Measurements from ENCODE around the gene CCDC6. TPM values are rescaled to one million over a fixed set of nuclear protein-coding genes. Genes with fewer than 3 reads are reported as not detected.

CCDC6 gene
- total RNA-seq, 1 experiment from 2014 or later = 58.4 TPM

GRCh38 chr10:59809644-59809974, 96.7 kb downstream of the CCDC6 start:
- no peaks in the 10 kb centered on the region for H3K27me3 Mint-ChIP-seq (ENCODE audit: low read depth)
- H3K4me3 Mint-ChIP-seq = no peak overlapping the region
- Histone ChIP-seq H3K9ac (ENCODE audit: extremely low read depth, insufficient read length, low read length) (no peak overlapping the region), H3K4me1 (ENCODE audit: insufficient read depth, low read length) (no peaks in the 10 kb centered on the region), H2BK12ac (ENCODE audit: insufficient read length, low read depth, low read length) (no peak overlapping the region), H3K4me2 (ENCODE audit: insufficient read depth, insufficient read length, low read length) (no peak overlapping the region), H3K9me3 (ENCODE audit: control insufficient read depth, low read depth, low read length) (no peaks in the 10 kb centered on the region), H3K4ac (ENCODE audit: low read depth, low read length) (no peak overlapping the region), H3K79me2 (ENCODE audit: insufficient read depth, low read length) (0 out of 2 replicates have a peak, but pooled peaks cover 3% of the 10 kb centered on the region), H2BK20ac (ENCODE audit: low read depth, low read length, poor library complexity, severe bottlenecking) (no peak overlapping the region), H3K56ac (ENCODE audit: insufficient read length, low read depth, low read length) (no peak overlapping the region), H3K14ac (ENCODE audit: insufficient read depth, low read length) (no peak overlapping the region), H3K23me2 (ENCODE audit: insufficient read length, low read depth, low read length, poor library complexity, severe bottlenecking) (no peaks in the 10 kb centered on the region), H3K79me1 (ENCODE audit: insufficient read depth, low read depth, low read length, poor library complexity, severe bottlenecking) (no peaks in the 10 kb centered on the region), H3K23ac (ENCODE audit: insufficient read length, low read depth, low read length) (no peak overlapping the region), H2AFZ (ENCODE audit: low read length) (no peak overlapping the region), H2BK120ac (ENCODE audit: low read depth, low read length, poor library complexity, severe bottlenecking) (no peak overlapping the region), H3K18ac (ENCODE audit: insufficient read length, low read depth, low read length) (no peak overlapping the region), H4K91ac (ENCODE audit: insufficient read length, low read depth, low read length) (no peak overlapping the region), H2BK5ac (ENCODE audit: insufficient read length, low read length) (no peak overlapping the region), H4K20me1 (ENCODE audit: control insufficient read depth, insufficient read depth, insufficient read length) (no peaks in the 10 kb centered on the region), H2AK5ac (ENCODE audit: insufficient read length, low read length) (no peak overlapping the region), H3K27me3 (ENCODE audit: insufficient read depth, low read length) (no peaks in the 10 kb centered on the region), H4K8ac (replicated peaks; ENCODE audit: insufficient read length, low read depth, low read length) (no peak overlapping the region), H3T11ph (ENCODE audit: low read length) (no peak overlapping the region), H4K5ac (ENCODE audit: insufficient read length, low read depth, low read length) (no peak overlapping the region), H2BK15ac (ENCODE audit: low read depth, low read length) (no peak overlapping the region), H3K27ac (ENCODE audit: insufficient read length, low read depth, low read length) (no peak overlapping the region)
- H3K27ac Mint-ChIP-seq = peak overlapping the region in 2 of 3 experiments; percentile 49 to 70; a peak in 3 of 7 replicates
- WGBS (ENCODE audit: extremely low coverage, insufficient read length, low lambda C conversion rate) = no CpG with 5 or more reads among the region's 2 CpGs
- peaks cover 12 to 14% of the 10 kb centered on the region in 2 experiments for H3K4me1 Mint-ChIP-seq
- no peak for TF ChIP-seq CTCF (conservative IDR thresholded peaks at IDR 0.05)
- peaks cover 58 to 86% (median 74%) of the 10 kb centered on the region in 3 experiments for H3K36me3 Mint-ChIP-seq (ENCODE audit: insufficient read depth in 1 of 3, low read depth in 3 of 3)
- DNase-seq = no peak
- H3K9me3 Mint-ChIP-seq = peaks cover 0 to 4% of the 10 kb centered on the region in 2 experiments; a peak in 2 of 5 replicates
